GM23338 (cell line): ENCODE data around the gene SLC16A7. TPM values are rescaled to one million over a fixed set of nuclear protein-coding genes. Genes with fewer than 3 reads are reported as not detected.
A peak's percentile ranks its signal among the peaks of the same experiment; 100 is the strongest.

Source experiments
- ATAC-seq: fragments of 200-7000 bp; cut with Tn5 transposase; 3 replicates; pipeline ENCODE4 v1.9.1; 2020
- DNase-seq: peaks from one replicate; pipeline ENCODE4 v3.0.0-alpha.2; 2015; ENCODE audit warnings: low spot score
- H2AFZ ChIP-seq: fragments of 200-600 bp; sonication (generic); 2 replicates; pipeline ENCODE4 v1.8.0; 2016; ENCODE audit warnings: antibody characterized with exemption, mild to moderate bottlenecking, moderate library complexity
- H3F3A ChIP-seq: fragments of 200-600 bp; sonication (generic); replicated peaks from 2 replicates; pipeline ENCODE4 v1.8.0; 2017; ENCODE audit warnings: antibody characterized with exemption, mixed run types, low read depth
- H3K27ac ChIP-seq: fragments of 200-600 bp; sonication (generic); 2 replicates; pipeline ENCODE4 v1.6.1; 2016; ENCODE audit warnings: low read depth
- H3K27me3 ChIP-seq: fragments of 200-600 bp; sonication (generic); 2 replicates; pipeline ENCODE4 v1.8.0; 2016; ENCODE audit warnings: mild to moderate bottlenecking, mixed run types, moderate library complexity; ENCODE audit not compliant: insufficient read depth
- H3K36me3 ChIP-seq: fragments of 200-600 bp; sonication (generic); 2 replicates; pipeline ENCODE4 v1.8.0; 2016; ENCODE audit warnings: mild to moderate bottlenecking; ENCODE audit not compliant: insufficient read depth
- H3K4me1 ChIP-seq: fragments of 200-600 bp; sonication (generic); 2 replicates; pipeline ENCODE4 v1.8.0; 2016; ENCODE audit warnings: mild to moderate bottlenecking, moderate library complexity; ENCODE audit not compliant: insufficient read depth
- H3K4me2 ChIP-seq: fragments of 200-600 bp; sonication (generic); 2 replicates; pipeline ENCODE4 v1.7.1; 2017; ENCODE audit warnings: mixed run types
- H3K4me3 ChIP-seq: fragments of 200-600 bp; sonication (generic); 2 replicates; pipeline ENCODE4 v1.6.1; 2016; ENCODE audit warnings: mixed run types
- H3K79me2 ChIP-seq: fragments of 200-600 bp; sonication (generic); replicated peaks from 2 replicates; pipeline ENCODE4 v1.8.0; 2017; ENCODE audit warnings: mild to moderate bottlenecking; ENCODE audit not compliant: insufficient read depth
- H3K9me2 ChIP-seq: fragments of 200-600 bp; sonication (generic); 2 replicates; pipeline ENCODE4 v1.8.0; 2017; ENCODE audit not compliant: insufficient read depth
- H4K20me1 ChIP-seq: fragments of 200-600 bp; sonication (generic); replicated peaks from 2 replicates; pipeline ENCODE4 v1.8.0; 2017; ENCODE audit warnings: mild to moderate bottlenecking; ENCODE audit not compliant: insufficient read depth
- H3K27ac Mint-ChIP-seq: 2 replicates; pipeline ENCODE4 v1.8.0; 2020; ENCODE audit warnings: inconsistent platforms, mild to moderate bottlenecking, moderate library complexity, mixed read lengths
- H3K27me3 Mint-ChIP-seq: 3 replicates; pipeline ENCODE4 v1.8.0; 2022; ENCODE audit warnings: low read depth, mild to moderate bottlenecking, moderate library complexity, mixed read lengths, inconsistent platforms; ENCODE audit not compliant: insufficient read depth, poor library complexity
- H3K36me3 Mint-ChIP-seq: 3 replicates; pipeline ENCODE4 v1.8.0; 2021; ENCODE audit warnings: low read depth, mild to moderate bottlenecking, inconsistent platforms, moderate library complexity, mixed read lengths
- H3K4me1 Mint-ChIP-seq: 3 replicates; pipeline ENCODE4 v1.8.0; 2020; ENCODE audit warnings: mild to moderate bottlenecking, inconsistent platforms, mixed read lengths
- H3K4me3 Mint-ChIP-seq: 3 replicates; pipeline ENCODE4 v1.8.0; 2021; ENCODE audit warnings: moderate library complexity, mild to moderate bottlenecking, inconsistent platforms, mixed read lengths
- H3K9me3 Mint-ChIP-seq: 3 replicates; pipeline ENCODE4 v1.8.0; 2020; ENCODE audit warnings: moderate library complexity, mild to moderate bottlenecking, inconsistent platforms, mixed read lengths
- CREB1 ChIP-seq: fragments of 250-450 bp; sonication (Bioruptor Pico); IDR thresholded peaks from 2 replicates; pipeline ENCODE4 v1.5.0; 2020; ENCODE audit warnings: low read depth, mild to moderate bottlenecking, moderate library complexity
- EZH2 ChIP-seq: fragments of 200-600 bp; sonication (generic); IDR thresholded peaks from one replicate; pipeline ENCODE4 v1.8.0; 2017; ENCODE audit warnings: antibody characterized with exemption, mild to moderate bottlenecking, low read depth; ENCODE audit not compliant: unreplicated experiment
- EZH2phosphoT487 ChIP-seq: fragments of 200-600 bp; sonication (generic); IDR thresholded peaks from one replicate; pipeline ENCODE4 v1.8.1; 2018; ENCODE audit warnings: antibody characterized with exemption; ENCODE audit not compliant: unreplicated experiment
- JUNB ChIP-seq: IDR thresholded peaks from one replicate; pipeline ENCODE4 v1.6.1; 2016; ENCODE audit warnings: antibody characterized with exemption; ENCODE audit not compliant: unreplicated experiment
- NANOG ChIP-seq: IDR thresholded peaks from 2 replicates; pipeline ENCODE4 v1.6.1; 2016; ENCODE audit warnings: antibody characterized with exemption, borderline replicate concordance
- POLR2AphosphoS5 ChIP-seq: IDR thresholded peaks from 2 replicates; pipeline ENCODE4 v1.6.1; 2016; ENCODE audit warnings: antibody characterized with exemption, low read depth
- STAT1 ChIP-seq: IDR thresholded peaks from one replicate; pipeline ENCODE4 v1.6.1; 2016; ENCODE audit warnings: antibody characterized with exemption; ENCODE audit not compliant: unreplicated experiment
- ZNF114 ChIP-seq: fragments of 250-450 bp; sonication (Bioruptor Pico); IDR thresholded peaks from 2 replicates; pipeline ENCODE4 v1.5.0; 2020; ENCODE audit warnings: mild to moderate bottlenecking, moderate library complexity
- ZNF331 ChIP-seq: fragments of 250-450 bp; sonication (Bioruptor Pico); IDR thresholded peaks from 2 replicates; pipeline ENCODE4 v1.5.0; 2020; ENCODE audit warnings: low read depth, mild to moderate bottlenecking, moderate library complexity
- polyA plus RNA-seq: library from polyadenylated mRNA; unstranded; fragments of >200 nt; fragmentation: Nextera tagmentation; extraction: Ambion mirVana; gene quantifications from 2 replicates; pipeline ENCODE4 v1.2.1, GENCODE V29; 2016
- total RNA-seq: library from RNA; depleted of rRNA; stranded (reverse); fragments of >200 nt; shearing (Covaris generic); gene quantifications from 2 replicates; pipeline ENCODE4 v1.2.3, GENCODE V29; 2014
- TF ChIP-seq, protein P1 (sequence below): IDR thresholded peaks from one replicate; pipeline ENCODE4 v1.6.1; 2018; ENCODE audit warnings: antibody characterized with exemption; ENCODE audit not compliant: unreplicated experiment
- TF ChIP-seq, protein P2 (sequence below): IDR thresholded peaks from 2 replicates; pipeline ENCODE4 v1.6.1; 2016; ENCODE audit warnings: antibody characterized with exemption
- TF ChIP-seq, protein P3 (sequence below): fragments of 250-450 bp; sonication (Bioruptor Pico); IDR thresholded peaks from 2 replicates; pipeline ENCODE4 v1.5.0; 2020; ENCODE audit warnings: mild to moderate bottlenecking, moderate library complexity
- TF ChIP-seq, protein P4 (sequence below), 2 experiments: fragments of 200-600 bp in 1 of 2; sonication (generic) in 1 of 2; conservative IDR thresholded peaks; 2 replicates each; pipeline versions ENCODE4 v1.5.1 to v1.6.1; 2016 to 2017; ENCODE audit warnings: antibody characterized with exemption in 2 of 2, low read depth in 2 of 2, mild to moderate bottlenecking in 2 of 2, moderate library complexity in 1 of 2

The SLC16A7 gene
- total and polyA plus RNA-seq, 2 experiments from 2014 or later: 2.8 to 4.3 TPM

DNA sequence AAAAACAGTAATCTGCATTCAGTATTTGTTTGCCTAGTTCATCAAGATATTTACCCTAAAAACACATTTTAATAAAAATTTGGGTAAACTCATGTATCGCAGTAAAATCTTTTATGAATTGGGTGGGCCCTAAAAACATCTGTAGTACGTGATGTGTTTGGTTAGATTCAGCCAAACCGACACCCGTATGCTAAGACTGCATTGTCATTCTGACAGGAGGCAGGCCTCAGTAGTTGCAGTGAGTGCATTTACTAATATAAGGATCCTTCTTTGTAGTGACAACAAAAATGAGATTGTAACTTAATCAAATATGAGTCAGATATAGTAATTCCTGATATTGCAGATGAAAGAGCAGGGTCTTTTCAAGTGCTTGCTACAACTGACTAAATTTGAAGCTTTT is 191.8 kb downstream of the SLC16A7 start:
- TF ChIP-seq POLR2AphosphoS5 (no peak), NANOG (no peak), ZNF331 (CRISPR knock-in tag) (no peak), EZH2phosphoT487 (no peak), STAT1 (no peak), EZH2 (no peak), CREB1 (CRISPR knock-in tag) (no peak), ZNF114 (CRISPR knock-in tag) (no peak), JUNB (no peak)
- TF ChIP-seq, protein P1, sequence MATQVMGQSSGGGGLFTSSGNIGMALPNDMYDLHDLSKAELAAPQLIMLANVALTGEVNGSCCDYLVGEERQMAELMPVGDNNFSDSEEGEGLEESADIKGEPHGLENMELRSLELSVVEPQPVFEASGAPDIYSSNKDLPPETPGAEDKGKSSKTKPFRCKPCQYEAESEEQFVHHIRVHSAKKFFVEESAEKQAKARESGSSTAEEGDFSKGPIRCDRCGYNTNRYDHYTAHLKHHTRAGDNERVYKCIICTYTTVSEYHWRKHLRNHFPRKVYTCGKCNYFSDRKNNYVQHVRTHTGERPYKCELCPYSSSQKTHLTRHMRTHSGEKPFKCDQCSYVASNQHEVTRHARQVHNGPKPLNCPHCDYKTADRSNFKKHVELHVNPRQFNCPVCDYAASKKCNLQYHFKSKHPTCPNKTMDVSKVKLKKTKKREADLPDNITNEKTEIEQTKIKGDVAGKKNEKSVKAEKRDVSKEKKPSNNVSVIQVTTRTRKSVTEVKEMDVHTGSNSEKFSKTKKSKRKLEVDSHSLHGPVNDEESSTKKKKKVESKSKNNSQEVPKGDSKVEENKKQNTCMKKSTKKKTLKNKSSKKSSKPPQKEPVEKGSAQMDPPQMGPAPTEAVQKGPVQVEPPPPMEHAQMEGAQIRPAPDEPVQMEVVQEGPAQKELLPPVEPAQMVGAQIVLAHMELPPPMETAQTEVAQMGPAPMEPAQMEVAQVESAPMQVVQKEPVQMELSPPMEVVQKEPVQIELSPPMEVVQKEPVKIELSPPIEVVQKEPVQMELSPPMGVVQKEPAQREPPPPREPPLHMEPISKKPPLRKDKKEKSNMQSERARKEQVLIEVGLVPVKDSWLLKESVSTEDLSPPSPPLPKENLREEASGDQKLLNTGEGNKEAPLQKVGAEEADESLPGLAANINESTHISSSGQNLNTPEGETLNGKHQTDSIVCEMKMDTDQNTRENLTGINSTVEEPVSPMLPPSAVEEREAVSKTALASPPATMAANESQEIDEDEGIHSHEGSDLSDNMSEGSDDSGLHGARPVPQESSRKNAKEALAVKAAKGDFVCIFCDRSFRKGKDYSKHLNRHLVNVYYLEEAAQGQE: no peak
- TF ChIP-seq, protein P2, sequence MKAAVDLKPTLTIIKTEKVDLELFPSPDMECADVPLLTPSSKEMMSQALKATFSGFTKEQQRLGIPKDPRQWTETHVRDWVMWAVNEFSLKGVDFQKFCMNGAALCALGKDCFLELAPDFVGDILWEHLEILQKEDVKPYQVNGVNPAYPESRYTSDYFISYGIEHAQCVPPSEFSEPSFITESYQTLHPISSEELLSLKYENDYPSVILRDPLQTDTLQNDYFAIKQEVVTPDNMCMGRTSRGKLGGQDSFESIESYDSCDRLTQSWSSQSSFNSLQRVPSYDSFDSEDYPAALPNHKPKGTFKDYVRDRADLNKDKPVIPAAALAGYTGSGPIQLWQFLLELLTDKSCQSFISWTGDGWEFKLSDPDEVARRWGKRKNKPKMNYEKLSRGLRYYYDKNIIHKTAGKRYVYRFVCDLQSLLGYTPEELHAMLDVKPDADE: no peak
- TF ChIP-seq, protein P3, sequence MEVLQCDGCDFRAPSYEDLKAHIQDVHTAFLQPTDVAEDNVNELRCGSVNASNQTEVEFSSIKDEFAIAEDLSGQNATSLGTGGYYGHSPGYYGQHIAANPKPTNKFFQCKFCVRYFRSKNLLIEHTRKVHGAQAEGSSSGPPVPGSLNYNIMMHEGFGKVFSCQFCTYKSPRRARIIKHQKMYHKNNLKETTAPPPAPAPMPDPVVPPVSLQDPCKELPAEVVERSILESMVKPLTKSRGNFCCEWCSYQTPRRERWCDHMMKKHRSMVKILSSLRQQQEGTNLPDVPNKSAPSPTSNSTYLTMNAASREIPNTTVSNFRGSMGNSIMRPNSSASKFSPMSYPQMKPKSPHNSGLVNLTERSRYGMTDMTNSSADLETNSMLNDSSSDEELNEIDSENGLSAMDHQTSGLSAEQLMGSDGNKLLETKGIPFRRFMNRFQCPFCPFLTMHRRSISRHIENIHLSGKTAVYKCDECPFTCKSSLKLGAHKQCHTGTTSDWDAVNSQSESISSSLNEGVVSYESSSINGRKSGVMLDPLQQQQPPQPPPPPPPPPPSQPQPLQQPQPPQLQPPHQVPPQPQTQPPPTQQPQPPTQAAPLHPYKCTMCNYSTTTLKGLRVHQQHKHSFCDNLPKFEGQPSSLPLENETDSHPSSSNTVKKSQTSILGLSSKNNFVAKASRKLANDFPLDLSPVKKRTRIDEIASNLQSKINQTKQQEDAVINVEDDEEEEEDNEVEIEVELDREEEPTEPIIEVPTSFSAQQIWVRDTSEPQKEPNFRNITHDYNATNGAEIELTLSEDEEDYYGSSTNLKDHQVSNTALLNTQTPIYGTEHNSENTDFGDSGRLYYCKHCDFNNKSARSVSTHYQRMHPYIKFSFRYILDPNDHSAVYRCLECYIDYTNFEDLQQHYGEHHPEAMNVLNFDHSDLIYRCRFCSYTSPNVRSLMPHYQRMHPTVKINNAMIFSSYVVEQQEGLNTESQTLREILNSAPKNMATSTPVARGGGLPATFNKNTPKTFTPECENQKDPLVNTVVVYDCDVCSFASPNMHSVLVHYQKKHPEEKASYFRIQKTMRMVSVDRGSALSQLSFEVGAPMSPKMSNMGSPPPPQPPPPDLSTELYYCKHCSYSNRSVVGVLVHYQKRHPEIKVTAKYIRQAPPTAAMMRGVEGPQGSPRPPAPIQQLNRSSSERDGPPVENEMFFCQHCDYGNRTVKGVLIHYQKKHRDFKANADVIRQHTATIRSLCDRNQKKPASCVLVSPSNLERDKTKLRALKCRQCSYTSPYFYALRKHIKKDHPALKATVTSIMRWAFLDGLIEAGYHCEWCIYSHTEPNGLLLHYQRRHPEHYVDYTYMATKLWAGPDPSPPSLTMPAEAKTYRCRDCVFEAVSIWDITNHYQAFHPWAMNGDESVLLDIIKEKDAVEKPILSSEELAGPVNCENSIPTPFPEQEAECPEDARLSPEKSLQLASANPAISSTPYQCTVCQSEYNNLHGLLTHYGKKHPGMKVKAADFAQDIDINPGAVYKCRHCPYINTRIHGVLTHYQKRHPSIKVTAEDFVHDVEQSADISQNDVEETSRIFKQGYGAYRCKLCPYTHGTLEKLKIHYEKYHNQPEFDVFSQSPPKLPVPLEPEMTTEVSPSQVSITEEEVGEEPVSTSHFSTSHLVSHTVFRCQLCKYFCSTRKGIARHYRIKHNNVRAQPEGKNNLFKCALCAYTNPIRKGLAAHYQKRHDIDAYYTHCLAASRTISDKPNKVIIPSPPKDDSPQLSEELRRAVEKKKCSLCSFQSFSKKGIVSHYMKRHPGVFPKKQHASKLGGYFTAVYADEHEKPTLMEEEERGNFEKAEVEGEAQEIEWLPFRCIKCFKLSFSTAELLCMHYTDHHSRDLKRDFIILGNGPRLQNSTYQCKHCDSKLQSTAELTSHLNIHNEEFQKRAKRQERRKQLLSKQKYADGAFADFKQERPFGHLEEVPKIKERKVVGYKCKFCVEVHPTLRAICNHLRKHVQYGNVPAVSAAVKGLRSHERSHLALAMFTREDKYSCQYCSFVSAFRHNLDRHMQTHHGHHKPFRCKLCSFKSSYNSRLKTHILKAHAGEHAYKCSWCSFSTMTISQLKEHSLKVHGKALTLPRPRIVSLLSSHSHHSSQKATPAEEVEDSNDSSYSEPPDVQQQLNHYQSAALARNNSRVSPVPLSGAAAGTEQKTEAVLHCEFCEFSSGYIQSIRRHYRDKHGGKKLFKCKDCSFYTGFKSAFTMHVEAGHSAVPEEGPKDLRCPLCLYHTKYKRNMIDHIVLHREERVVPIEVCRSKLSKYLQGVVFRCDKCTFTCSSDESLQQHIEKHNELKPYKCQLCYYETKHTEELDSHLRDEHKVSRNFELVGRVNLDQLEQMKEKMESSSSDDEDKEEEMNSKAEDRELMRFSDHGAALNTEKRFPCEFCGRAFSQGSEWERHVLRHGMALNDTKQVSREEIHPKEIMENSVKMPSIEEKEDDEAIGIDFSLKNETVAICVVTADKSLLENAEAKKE (CRISPR knock-in tag): no peak
- TF ChIP-seq, protein P4, sequence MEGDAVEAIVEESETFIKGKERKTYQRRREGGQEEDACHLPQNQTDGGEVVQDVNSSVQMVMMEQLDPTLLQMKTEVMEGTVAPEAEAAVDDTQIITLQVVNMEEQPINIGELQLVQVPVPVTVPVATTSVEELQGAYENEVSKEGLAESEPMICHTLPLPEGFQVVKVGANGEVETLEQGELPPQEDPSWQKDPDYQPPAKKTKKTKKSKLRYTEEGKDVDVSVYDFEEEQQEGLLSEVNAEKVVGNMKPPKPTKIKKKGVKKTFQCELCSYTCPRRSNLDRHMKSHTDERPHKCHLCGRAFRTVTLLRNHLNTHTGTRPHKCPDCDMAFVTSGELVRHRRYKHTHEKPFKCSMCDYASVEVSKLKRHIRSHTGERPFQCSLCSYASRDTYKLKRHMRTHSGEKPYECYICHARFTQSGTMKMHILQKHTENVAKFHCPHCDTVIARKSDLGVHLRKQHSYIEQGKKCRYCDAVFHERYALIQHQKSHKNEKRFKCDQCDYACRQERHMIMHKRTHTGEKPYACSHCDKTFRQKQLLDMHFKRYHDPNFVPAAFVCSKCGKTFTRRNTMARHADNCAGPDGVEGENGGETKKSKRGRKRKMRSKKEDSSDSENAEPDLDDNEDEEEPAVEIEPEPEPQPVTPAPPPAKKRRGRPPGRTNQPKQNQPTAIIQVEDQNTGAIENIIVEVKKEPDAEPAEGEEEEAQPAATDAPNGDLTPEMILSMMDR (conservative IDR thresholded peaks at IDR 0.05; ENCODE audit: low read depth in 2 of 2): no peak
- Histone ChIP-seq H2AFZ (no peak overlapping the region), H3K4me3 (no peak overlapping the region), H4K20me1 (no peaks in the 10 kb centered on the region), H3K27ac (no peak overlapping the region), H3K4me1 (no peaks in the 10 kb centered on the region), H3K36me3 (no peaks in the 10 kb centered on the region), H3K9me2 (peaks cover 9% of the 10 kb centered on the region; the same call in 1 of the 2 replicates), H3F3A (no peaks in the 10 kb centered on the region), H3K4me2 (no peak overlapping the region), H3K79me2 (no peaks in the 10 kb centered on the region), H3K27me3 (no peaks in the 10 kb centered on the region)
- no peaks in the 10 kb centered on the region for H3K27me3 Mint-ChIP-seq
- H3K4me1 Mint-ChIP-seq: no peaks in the 10 kb centered on the region; the same call in 1 of the 3 replicates
- ATAC-seq (peak; percentile 25; the same call in 1 of the 3 replicates), DNase-seq (peak; percentile 9)
- no peaks in the 10 kb centered on the region for H3K36me3 Mint-ChIP-seq
- peak overlapping the region; percentile 50; the same call in 1 of the 2 replicates for H3K27ac Mint-ChIP-seq
- no peaks in the 10 kb centered on the region for H3K9me3 Mint-ChIP-seq
- H3K4me3 Mint-ChIP-seq: no peak overlapping the region
